GM12878 (cell line): ENCODE data around the gene NAV3. TPM values are rescaled to one million over a fixed set of nuclear protein-coding genes. Genes with fewer than 3 reads are reported as not detected.

Source experiments
- ATF7 ChIP-seq: fragments of 450-650 bp; IDR thresholded peaks from 2 replicates; pipeline ENCODE4 v1.6.1; 2016; ENCODE audit warnings: low read depth, mild to moderate bottlenecking
- BCL11A ChIP-seq: IDR thresholded peaks from 2 replicates; pipeline ENCODE4 v1.6.1; 2011; ENCODE audit warnings: low read depth, low read length
- BCL3 ChIP-seq: IDR thresholded peaks from 2 replicates; pipeline ENCODE4 v1.6.1; 2011; ENCODE audit warnings: borderline replicate concordance, low read depth, mild to moderate bottlenecking, moderate library complexity, low read length; ENCODE audit not compliant: insufficient read depth, poor library complexity, severe bottlenecking
- CHD4 ChIP-seq: fragments of 200-600 bp; sonication (generic); IDR thresholded peaks from 2 replicates; pipeline ENCODE4 v1.6.1; 2016; ENCODE audit warnings: mild to moderate bottlenecking
- DPF2 ChIP-seq: fragments of 450-650 bp; IDR thresholded peaks from 2 replicates; pipeline ENCODE4 v1.6.1; 2017; ENCODE audit warnings: mild to moderate bottlenecking
- EED ChIP-seq: sonication (generic); IDR thresholded peaks from 2 replicates; pipeline ENCODE4 v1.6.1; 2016; ENCODE audit warnings: antibody characterized with exemption, low read depth
- EP300 ChIP-seq, 2 experiments: fragments of 150-350 bp in 1 of 2; IDR thresholded peaks; 2 replicates each; pipeline ENCODE4 v1.6.1; 2011 to 2012; ENCODE audit warnings: low read depth in 2 of 2, low read length in 2 of 2, borderline replicate concordance in 1 of 2, improper control_type of control experiment in 1 of 2, inconsistent platforms in 1 of 2; ENCODE audit not compliant: control insufficient read depth in 1 of 2
- HSF1 ChIP-seq: fragments of 150-350 bp; IDR thresholded peaks from 2 replicates; pipeline ENCODE4 v1.6.1; 2014; ENCODE audit warnings: mild to moderate bottlenecking, low read depth, low read length
- IKZF2 ChIP-seq, 2 experiments: fragments of 450-650 bp; IDR thresholded peaks; 2 replicates each; pipeline ENCODE4 v1.6.1; 2017; ENCODE audit warnings: mild to moderate bottlenecking in 2 of 2, moderate library complexity in 2 of 2
- JUNB ChIP-seq: IDR thresholded peaks from 2 replicates; pipeline ENCODE4 v1.6.1; 2016; ENCODE audit warnings: antibody characterized with exemption, mild to moderate bottlenecking
- JUND ChIP-seq: IDR thresholded peaks from 2 replicates; pipeline ENCODE4 v1.6.1; 2012; ENCODE audit warnings: low read depth, mild to moderate bottlenecking, low read length, improper control_type of control experiment, moderate library complexity
- MTA2 ChIP-seq: fragments of 450-650 bp; IDR thresholded peaks from 2 replicates; pipeline ENCODE4 v1.6.1; 2016; ENCODE audit warnings: low read depth, mild to moderate bottlenecking, moderate library complexity
- NFIC ChIP-seq: IDR thresholded peaks from 2 replicates; pipeline ENCODE4 v1.6.1; 2012; ENCODE audit warnings: low read depth, mild to moderate bottlenecking, inconsistent platforms, low read length, moderate library complexity
- NKRF ChIP-seq: fragments of 450-650 bp; conservative IDR thresholded peaks from 2 replicates; pipeline ENCODE4 v1.6.1; 2017; ENCODE audit warnings: mild to moderate bottlenecking, moderate library complexity
- RAD21 ChIP-seq: IDR thresholded peaks from 2 replicates; pipeline ENCODE4 v1.6.1; 2011; ENCODE audit warnings: mild to moderate bottlenecking, low read depth, low read length, moderate library complexity; ENCODE audit not compliant: insufficient read depth
- RAD51 ChIP-seq: fragments of 450-650 bp; IDR thresholded peaks from 2 replicates; pipeline ENCODE4 v1.6.1; 2016; ENCODE audit warnings: moderate library complexity, mild to moderate bottlenecking, inconsistent platforms
- RFX5 ChIP-seq: IDR thresholded peaks from 2 replicates; pipeline ENCODE4 v1.6.1; 2011; ENCODE audit warnings: low read depth, low read length, improper control_type of control experiment
- RUNX3 ChIP-seq: IDR thresholded peaks from 2 replicates; pipeline ENCODE4 v1.6.1; 2012; ENCODE audit warnings: low read length, inconsistent platforms
- SPI1 ChIP-seq: IDR thresholded peaks from 2 replicates; pipeline ENCODE4 v1.6.1; 2011; ENCODE audit warnings: low read depth, mild to moderate bottlenecking, low read length, moderate library complexity, borderline replicate concordance; ENCODE audit not compliant: insufficient read depth
- STAT1 ChIP-seq: fragments of 450-650 bp; conservative IDR thresholded peaks from 2 replicates; pipeline ENCODE4 v1.6.1; 2014; ENCODE audit warnings: antibody characterized with exemption, mild to moderate bottlenecking
- STAT3 ChIP-seq: IDR thresholded peaks from 2 replicates; pipeline ENCODE4 v1.6.1; 2011; ENCODE audit warnings: low read depth, low read length, improper control_type of control experiment
- TCF7 ChIP-seq: IDR thresholded peaks from 2 replicates; pipeline ENCODE4 v1.6.1; 2014; ENCODE audit warnings: antibody characterized with exemption, borderline replicate concordance
- ZBED1 ChIP-seq: IDR thresholded peaks from 2 replicates; pipeline ENCODE4 v1.6.1; 2016; ENCODE audit warnings: borderline replicate concordance
- ZNF274 ChIP-seq: IDR thresholded peaks from one replicate; pipeline ENCODE4 v1.8.0; 2011; ENCODE audit not compliant: insufficient read length, insufficient read depth
- polyA plus RNA-seq, 11 experiments: library from polyadenylated mRNA; depleted of rRNA in 4 of 11; unstranded in 6 of 11; stranded (reverse) in 5 of 11; fragments of >200 nt; fragmentation: Nextera tagmentation in 4 of 11; fragmentation: Illumina TruSeq in 1 of 11; extraction: Ambion mirVana in 4 of 11; extraction: Trizol in 1 of 11; gene quantifications; 1 replicate in 1 of 11; 2 replicates in 10 of 11; pipeline versions ENCODE4 v1.2.1 to v1.2.3, GENCODE V29; 2011 to 2016; ENCODE audit warnings: inconsistent platforms in 2 of 11, missing spikeins in 2 of 11, low read depth in 1 of 11
- total RNA-seq, 4 experiments: library from RNA; depleted of rRNA in 3 of 4; stranded (reverse); fragments of >200 nt in 3 of 4; fragmentation: Illumina TruSeq in 1 of 4; extraction: Trizol in 1 of 4; gene quantifications; 2 replicates each; pipeline versions ENCODE4 v1.2.1 to v1.2.3, GENCODE V29; 2013 to 2021
- TF ChIP-seq, protein P1 (sequence below): IDR thresholded peaks from 2 replicates; pipeline ENCODE4 v1.6.1; 2011; ENCODE audit warnings: low read depth, low read length, improper control_type of control experiment, borderline replicate concordance
- TF ChIP-seq, protein P2 (sequence below): fragments of 450-650 bp; IDR thresholded peaks from 2 replicates; pipeline ENCODE4 v1.6.1; 2017; ENCODE audit warnings: low read depth, mild to moderate bottlenecking, moderate library complexity

The NAV3 gene
- total and polyA plus RNA-seq, 10 of the 15 experiments (the other 5 are each of a cell fraction or from before 2014, with no cell fraction given) = 0.05 to 0.51 (median 0.22) TPM; not detected in 1

GRCh38 chr12:77816196-77816595 lies 14.5 kb upstream of the NAV3 start (continued):
- TF ChIP-seq, protein P1, sequence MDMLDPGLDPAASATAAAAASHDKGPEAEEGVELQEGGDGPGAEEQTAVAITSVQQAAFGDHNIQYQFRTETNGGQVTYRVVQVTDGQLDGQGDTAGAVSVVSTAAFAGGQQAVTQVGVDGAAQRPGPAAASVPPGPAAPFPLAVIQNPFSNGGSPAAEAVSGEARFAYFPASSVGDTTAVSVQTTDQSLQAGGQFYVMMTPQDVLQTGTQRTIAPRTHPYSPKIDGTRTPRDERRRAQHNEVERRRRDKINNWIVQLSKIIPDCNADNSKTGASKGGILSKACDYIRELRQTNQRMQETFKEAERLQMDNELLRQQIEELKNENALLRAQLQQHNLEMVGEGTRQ = no peak
- TF ChIP-seq TCF7 = no peak
- no peak for TF ChIP-seq CHD4
- no peak for TF ChIP-seq RAD21
- TF ChIP-seq DPF2 = peak; percentile 97
- TF ChIP-seq ZBED1 = peak; percentile 24; the same call in 1 of the 2 replicates
- TF ChIP-seq NKRF = no peak
- TF ChIP-seq EED = peak; percentile 66
- no peak for TF ChIP-seq STAT3
- no peak for TF ChIP-seq RUNX3
- TF ChIP-seq ZNF274 = no peak
- TF ChIP-seq JUND = peak; percentile 46; the same call in 1 of the 2 replicates
- TF ChIP-seq BCL11A = peak; percentile 79; the same call in 1 of the 2 replicates
- peak; percentile 87 to 91 for TF ChIP-seq IKZF2 (IDR thresholded peaks at IDR 0.05)
- peak; percentile 16; the same call in 1 of the 2 replicates for TF ChIP-seq RAD51
- TF ChIP-seq ATF7 = peak; percentile 85
- TF ChIP-seq HSF1 = no peak
- peak; percentile 95 for TF ChIP-seq JUNB
- no peak for TF ChIP-seq RFX5
- no peak for TF ChIP-seq STAT1
- TF ChIP-seq SPI1 = peak; percentile 89
- TF ChIP-seq NFIC = peak; percentile 76
- TF ChIP-seq MTA2 = peak; percentile 74
- no peak for TF ChIP-seq BCL3
- TF ChIP-seq, protein P2, sequence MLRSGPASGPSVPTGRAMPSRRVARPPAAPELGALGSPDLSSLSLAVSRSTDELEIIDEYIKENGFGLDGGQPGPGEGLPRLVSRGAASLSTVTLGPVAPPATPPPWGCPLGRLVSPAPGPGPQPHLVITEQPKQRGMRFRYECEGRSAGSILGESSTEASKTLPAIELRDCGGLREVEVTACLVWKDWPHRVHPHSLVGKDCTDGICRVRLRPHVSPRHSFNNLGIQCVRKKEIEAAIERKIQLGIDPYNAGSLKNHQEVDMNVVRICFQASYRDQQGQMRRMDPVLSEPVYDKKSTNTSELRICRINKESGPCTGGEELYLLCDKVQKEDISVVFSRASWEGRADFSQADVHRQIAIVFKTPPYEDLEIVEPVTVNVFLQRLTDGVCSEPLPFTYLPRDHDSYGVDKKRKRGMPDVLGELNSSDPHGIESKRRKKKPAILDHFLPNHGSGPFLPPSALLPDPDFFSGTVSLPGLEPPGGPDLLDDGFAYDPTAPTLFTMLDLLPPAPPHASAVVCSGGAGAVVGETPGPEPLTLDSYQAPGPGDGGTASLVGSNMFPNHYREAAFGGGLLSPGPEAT = peak; percentile 62; the same call in 1 of the 2 replicates
- peak in 1 of 2 experiments; percentile 91; a peak in 2 of 4 replicates for TF ChIP-seq EP300 (IDR thresholded peaks at IDR 0.05; ENCODE audit: borderline replicate concordance in 1 of 2, control insufficient read depth in 1 of 2, low read depth in 2 of 2, low read length in 2 of 2)
